A673 (cell line): Measurements from ENCODE around the gene UBE2J1.

Source experiments
- CTCF ChIP-seq: fragments of 300-800, 200-600 bp; sonication (generic); conservative IDR thresholded peaks from 2 replicates; pipeline ENCODE4 v1.5.1; 2017; ENCODE audit warnings: low read depth, mild to moderate bottlenecking, antibody characterized with exemption, low read length, moderate library complexity, mixed read lengths
- EZH2 ChIP-seq: fragments of 200-600 bp; sonication (generic); IDR thresholded peaks from 2 replicates; pipeline ENCODE4 v1.6.1; 2017; ENCODE audit warnings: borderline replicate concordance, low read depth, mild to moderate bottlenecking, mixed read lengths, antibody characterized with exemption, low read length; ENCODE audit not compliant: poor library complexity, severe bottlenecking

DNA sequence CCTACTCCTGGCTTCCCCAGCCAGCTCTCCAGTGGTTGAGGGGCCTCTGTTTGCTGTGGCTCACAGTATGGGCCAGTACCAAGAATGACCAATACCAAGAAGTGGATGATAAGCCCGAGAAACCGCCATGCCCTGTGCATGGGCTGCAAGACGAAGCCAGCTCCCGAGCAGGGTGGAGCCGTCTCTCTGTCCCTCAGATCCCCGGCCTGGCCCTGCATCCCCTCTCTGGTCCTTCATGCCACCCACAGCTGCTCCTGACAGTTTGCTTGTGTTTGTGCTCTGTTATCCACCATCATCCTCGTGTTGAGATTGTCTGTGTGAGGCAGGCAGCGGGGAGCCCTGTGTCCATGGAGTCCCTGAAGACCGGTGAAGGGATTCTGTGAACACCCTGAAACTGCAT lies 73.6 kb downstream of the UBE2J1 start:
- TF ChIP-seq CTCF (no peak), EZH2 (no peak)
